ENCODE results near the gene ADAM12.

The ADAM12 gene

GRCh38 chr10:126101325-126101724, 287.0 kb downstream of the ADAM12 start:
- no peak for DNase-seq

GRCh38 chr10:126099366-126099765, 288.9 kb downstream of the ADAM12 start:
- DNase-seq, result no peak

GRCh38 chr10:126098226-126098581, 290.1 kb downstream of the ADAM12 start:
- DNase-seq, result no peak

DNA sequence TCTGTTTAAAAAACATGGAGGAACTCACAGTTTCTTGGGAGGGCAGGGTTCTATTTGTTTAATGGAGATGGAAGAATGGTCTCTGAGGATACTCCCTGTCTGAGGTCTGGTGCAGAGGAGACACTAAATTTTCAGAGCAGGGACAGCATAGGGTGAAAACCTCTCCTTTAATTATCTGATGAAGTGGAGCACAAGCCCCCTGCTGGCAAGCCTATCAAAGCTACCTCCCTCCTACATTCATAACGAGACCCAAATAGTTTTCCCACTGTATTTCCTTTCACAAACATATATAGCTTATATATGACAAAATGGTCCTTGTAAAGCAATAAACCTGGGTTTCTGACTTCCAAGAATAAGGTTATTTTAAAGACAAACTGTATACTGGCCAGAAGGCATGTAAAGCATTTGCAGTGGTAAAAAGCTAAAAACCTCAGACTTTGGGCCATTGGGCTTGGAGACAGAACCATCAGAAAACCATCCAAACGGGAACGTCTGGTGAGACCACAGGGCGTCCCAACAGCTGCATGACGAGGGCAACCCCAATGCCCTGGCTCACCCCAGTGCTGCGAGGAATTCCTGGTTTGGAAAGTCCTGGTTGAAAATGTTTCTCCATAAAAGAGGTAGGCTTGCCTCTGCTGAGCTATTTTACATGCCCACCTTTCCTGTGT, 290.6 kb downstream of the ADAM12 start:
- DNase-seq, result no peak

- DNase-seq, result peak; percentile 3
These were observed 293.7 kb downstream of the ADAM12 start for GRCh38 chr10:126094537-126094936.

GRCh38 chr10:126092366-126093215, 295.7 kb downstream of the ADAM12 start:
- no peak for DNase-seq

DNA sequence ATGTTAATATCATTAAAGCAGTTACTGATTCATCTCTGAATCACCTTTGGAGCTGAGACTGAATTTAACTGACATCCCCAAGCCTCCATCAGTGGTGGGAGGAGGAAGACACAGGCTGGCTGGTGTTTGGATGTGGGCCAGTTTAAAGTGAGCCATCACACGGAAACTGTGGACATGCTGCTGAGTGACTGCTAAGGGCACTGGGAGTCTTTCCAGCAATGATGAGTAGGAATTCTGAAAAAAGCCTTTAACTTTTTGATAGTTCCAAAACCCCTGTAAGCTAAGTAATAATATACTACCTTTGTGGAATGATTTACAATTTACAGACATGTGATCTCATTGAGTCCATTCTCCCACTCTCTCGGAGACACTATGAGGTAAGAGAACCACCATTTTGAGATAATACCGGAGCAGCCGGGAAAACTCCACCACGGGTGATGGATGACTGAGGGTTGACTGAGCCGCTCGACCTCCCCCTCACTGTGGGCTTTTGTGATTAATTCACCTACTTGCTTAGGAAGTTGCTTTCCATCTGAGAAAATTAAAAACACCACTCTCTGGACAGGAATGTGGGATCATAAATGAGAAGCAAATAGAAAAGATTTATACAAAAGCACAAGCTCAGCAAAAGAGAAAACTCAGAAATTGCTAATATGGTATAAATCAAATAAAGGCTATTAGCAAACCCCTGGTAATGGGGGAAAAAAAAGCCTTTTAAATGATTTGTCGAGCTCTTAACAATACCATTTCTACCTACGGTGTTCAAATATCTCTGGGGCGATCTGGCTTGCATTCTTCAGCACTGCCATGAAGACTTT, 297.2 kb downstream of the ADAM12 start:
- no peak for DNase-seq

DNA sequence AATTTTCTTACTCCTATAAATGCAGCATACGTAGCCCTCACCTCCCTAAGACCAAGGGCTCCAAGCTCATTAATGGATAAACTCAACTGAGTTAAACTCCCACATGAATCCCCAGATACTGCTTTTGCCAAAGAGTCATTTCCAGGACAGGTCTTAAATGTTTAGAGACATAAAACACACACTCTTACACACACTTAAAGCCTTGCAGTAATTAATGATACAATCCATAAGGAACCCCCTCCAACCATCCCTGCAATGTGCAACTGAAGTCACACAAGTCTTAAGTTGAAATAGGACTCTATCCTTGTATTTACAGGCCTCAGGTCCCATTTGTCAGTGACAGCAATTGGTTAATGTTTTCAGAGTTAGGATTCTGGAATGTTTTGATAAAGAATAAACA, 297.8 kb downstream of the ADAM12 start:
- no peak for DNase-seq

GRCh38 chr10:126087796-126088505, 300.3 kb downstream of the ADAM12 start:
- no peak for DNase-seq

- DNase-seq, result no peak
These were observed 301.1 kb downstream of the ADAM12 start for GRCh38 chr10:126087153-126087680.

GRCh38 chr10:126085806-126086205, 302.5 kb downstream of the ADAM12 start:
- DNase-seq, result no peak

- no peak for DNase-seq
These were observed 303.9 kb downstream of the ADAM12 start for GRCh38 chr10:126084369-126084768.

GRCh38 chr10:126083009-126083408, 305.3 kb downstream of the ADAM12 start:
- no peak for DNase-seq

DNA sequence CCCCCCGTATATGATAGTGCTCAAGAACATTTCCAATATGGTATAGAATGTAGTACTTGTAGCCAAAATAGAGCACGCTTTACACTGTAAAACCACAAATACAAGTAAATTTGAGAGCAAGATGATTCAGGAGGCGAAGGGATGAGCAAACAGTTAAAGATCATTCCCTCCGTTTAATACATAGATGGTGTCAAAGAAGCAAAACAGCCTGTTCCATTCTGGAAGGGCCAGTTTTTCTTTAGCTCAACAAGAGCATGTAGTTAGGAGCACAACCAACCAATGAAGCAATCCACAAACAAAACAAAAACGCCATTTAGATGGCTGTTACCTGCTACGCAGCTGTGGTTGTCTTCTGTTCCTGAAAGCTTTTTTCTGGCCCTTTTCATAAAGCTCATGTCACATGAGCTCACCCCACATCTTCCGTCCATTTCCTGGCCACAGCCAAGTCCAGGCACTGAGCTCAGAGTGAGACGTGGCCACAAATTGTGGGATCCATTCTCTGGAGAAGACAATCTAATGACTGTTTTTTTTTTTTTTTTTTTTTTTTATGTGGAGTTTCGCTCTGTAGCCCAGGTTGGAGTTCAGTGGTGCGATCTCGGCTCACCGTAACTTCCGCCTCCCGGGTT, 306.3 kb downstream of the ADAM12 start:
- DNase-seq, result no peak

- DNase-seq, result no peak
These were observed 307.3 kb downstream of the ADAM12 start for GRCh38 chr10:126080879-126081411.

DNA sequence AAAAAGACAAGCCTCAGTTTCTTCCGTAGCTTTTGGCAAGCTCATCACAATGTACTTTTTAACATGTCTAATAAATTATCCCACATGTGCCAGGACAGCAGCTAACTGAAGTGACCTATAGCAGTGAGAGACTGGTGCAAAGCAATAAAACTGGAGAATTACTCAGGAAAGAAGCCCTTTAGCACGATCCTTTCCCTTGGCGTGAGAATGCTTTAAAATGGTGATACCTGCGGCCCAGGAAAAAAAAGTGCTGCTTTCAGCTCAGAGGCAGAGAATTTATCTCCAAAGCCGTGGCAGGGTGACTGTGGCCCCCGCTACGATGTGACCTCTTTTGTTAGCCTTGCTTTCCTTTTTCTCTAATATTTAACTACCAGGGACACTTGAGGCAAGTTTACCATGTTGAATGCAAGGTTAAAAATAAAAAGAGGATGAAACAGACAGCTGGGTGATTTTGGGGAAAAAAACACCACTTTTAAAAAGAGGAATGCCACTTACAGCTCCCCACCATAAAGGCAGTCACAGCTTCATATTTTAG, 307.9 kb downstream of the ADAM12 start:
- DNase-seq, result no peak

DNA sequence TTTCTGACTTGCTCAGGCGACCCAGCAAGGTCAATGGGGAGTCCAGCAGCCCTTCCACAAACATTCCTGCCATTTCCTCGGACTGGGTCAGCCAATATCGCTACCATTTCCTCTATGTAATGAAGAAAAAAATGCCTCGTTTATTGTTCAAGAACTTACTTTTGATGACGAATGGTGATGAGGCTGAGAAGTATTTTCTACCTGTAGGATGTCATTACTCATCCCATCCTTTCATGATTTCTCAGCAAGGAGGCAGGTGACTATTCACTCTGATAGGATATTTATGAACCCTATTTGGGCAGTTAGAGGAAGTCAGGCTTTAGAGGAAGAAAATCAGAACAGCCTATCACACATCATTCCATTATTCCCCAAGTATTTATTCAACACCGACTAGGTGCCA, 313.3 kb downstream of the ADAM12 start:
- DNase-seq, result no peak

DNA sequence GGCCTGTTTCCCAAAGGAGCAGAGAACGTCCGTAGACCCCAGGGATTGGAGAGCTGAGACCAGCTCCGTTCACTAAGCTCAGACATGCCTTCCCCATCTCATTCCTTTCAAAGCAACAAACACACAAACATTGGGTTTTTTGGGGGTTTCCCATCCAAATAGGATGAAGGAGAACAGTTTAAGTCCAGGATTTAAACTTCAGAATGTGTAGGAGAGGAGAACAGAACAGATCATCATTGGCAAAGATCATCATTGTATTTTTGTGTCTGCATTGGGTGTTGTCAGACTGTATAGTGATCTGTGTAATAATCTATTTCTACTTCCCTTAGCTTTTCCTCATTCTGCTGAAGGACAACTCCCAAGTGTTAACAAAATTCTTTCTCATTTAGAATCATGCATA, 314.0 kb downstream of the ADAM12 start:
- no peak for DNase-seq

DNA sequence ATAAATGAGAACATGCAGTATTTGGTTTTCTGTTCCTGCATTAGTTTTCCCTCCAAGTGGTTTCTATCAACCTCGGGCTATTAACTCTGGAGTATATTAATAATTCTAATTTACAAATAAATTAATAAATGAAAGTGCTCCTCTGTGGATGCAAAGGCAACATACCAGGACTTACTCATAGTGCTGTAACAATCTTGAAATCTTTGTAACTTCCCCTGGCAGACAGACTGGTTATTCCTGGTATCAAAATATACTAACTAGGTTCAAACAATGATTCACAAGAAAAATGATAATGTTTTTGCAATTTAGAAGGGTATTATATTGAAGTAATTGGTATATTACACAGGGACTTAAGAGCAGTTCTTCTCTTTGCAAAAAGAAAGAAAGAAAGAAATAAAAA, 314.7 kb downstream of the ADAM12 start:
- DNase-seq, result no peak

GRCh38 chr10:126072622-126073021, 315.7 kb downstream of the ADAM12 start:
- DNase-seq, result no peak

- DNase-seq, result no peak
These were observed 317.6 kb downstream of the ADAM12 start for GRCh38 chr10:126070476-126071215.
